GM08714 (cell line): ENCODE data around the gene UPF3A.
"Not testable (repeated sequence)": the region's sequence is repeated elsewhere in the genome, so short reads cannot be mapped to it uniquely, and the experiment has no call there.

Source experiments
- H3K4me3 ChIP-seq: fragments of 200-500 bp; sonication (Bioruptor generic); 2 replicates; pipeline ENCODE4 v1.5.1; 2014; ENCODE audit warnings: mild to moderate bottlenecking, low read length, inconsistent platforms
- ZNF274 ChIP-seq: IDR thresholded peaks from 2 replicates; pipeline ENCODE4 v1.6.1; 2012; ENCODE audit warnings: mild to moderate bottlenecking, low read depth, low read length

Gene UPF3A, protein sequence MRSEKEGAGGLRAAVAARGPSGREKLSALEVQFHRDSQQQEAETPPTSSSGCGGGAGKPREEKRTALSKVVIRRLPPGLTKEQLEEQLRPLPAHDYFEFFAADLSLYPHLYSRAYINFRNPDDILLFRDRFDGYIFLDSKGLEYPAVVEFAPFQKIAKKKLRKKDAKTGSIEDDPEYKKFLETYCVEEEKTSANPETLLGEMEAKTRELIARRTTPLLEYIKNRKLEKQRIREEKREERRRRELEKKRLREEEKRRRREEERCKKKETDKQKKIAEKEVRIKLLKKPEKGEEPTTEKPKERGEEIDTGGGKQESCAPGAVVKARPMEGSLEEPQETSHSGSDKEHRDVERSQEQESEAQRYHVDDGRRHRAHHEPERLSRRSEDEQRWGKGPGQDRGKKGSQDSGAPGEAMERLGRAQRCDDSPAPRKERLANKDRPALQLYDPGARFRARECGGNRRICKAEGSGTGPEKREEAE

DNA sequence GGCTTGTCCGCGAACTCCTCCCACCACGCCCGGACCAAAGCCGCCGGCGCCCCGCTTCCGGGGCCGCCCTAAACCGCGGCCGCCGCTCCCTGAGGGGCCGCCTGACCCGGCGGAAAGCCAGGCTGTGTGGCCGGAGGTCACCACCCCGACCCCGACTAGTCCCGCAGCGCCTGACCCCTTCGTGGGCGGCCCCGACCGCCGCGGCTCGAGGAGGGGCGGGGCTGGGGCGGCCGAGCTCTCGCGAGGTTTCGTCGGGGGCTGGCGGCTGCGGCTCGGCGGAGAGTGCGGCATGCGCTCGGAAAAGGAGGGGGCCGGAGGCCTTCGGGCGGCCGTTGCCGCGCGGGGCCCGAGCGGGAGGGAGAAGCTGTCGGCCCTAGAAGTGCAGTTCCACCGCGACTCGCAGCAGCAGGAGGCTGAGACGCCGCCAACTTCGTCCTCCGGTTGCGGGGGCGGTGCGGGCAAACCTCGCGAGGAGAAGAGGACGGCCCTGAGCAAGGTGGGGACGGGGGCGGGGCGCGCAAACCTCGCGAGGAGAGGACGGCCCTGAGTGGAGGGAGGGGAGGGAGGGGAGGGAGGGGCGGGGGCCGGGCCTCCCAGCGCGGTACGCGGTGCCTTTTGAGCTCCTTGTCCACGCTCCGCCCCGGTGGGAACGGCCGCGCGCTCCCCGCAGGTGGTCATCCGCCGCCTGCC, at the start of gene UPF3A:
Gene UPF3A, plus strand, starts transcription at position 251 of the 690 bp plus-strand sequence. Its CDS starts 39 bp downstream, at position 290.
- H3K4me3 ChIP-seq, result peak within 1 kb of the TSS; percentile 88
- TF ChIP-seq ZNF274, result no peak

DNA sequence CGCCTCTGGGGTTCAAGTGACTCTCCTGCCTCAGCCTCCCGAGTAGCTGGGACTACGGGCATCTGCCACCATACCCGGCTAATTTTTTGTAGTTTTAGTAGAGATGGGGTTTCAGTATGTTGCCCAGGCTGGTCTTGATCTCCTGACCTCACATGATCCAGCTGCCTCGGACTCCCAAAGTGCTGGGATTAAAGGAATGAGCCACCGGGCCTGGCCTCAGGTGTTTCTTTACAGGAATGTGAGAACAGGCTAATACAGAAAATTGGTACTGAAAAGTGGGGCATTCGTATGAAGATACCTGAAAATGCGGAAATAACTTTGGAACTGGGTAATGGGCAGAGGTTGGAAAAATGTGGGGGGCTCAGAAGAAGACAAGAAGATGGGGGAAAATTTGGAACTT, 49.5 kb upstream of the UPF3A start:
- no peak for TF ChIP-seq ZNF274
- no peak overlapping the region for H3K4me3 ChIP-seq

DNA sequence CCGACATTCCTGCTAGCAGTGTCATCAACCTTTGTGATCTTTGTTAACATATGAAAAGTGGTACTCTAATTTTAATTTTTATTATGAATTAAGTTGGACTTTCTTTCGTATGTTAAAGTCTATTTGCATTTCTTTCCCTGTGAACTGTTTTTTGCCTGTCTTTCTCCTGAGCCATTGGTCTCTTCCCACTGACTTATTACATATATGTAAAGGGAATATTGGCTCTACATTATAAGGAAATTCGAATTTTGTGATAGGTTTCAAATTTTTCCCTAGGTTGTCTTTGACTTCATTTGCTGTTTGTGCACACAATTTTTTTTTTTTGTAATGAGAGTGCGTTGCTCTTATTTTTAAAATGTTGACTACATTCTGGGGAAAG, 47.1 kb upstream of the UPF3A start:
- no peak for TF ChIP-seq ZNF274
- peak overlapping the region; percentile 50; the same call in 1 of the 2 replicates for H3K4me3 ChIP-seq

DNA sequence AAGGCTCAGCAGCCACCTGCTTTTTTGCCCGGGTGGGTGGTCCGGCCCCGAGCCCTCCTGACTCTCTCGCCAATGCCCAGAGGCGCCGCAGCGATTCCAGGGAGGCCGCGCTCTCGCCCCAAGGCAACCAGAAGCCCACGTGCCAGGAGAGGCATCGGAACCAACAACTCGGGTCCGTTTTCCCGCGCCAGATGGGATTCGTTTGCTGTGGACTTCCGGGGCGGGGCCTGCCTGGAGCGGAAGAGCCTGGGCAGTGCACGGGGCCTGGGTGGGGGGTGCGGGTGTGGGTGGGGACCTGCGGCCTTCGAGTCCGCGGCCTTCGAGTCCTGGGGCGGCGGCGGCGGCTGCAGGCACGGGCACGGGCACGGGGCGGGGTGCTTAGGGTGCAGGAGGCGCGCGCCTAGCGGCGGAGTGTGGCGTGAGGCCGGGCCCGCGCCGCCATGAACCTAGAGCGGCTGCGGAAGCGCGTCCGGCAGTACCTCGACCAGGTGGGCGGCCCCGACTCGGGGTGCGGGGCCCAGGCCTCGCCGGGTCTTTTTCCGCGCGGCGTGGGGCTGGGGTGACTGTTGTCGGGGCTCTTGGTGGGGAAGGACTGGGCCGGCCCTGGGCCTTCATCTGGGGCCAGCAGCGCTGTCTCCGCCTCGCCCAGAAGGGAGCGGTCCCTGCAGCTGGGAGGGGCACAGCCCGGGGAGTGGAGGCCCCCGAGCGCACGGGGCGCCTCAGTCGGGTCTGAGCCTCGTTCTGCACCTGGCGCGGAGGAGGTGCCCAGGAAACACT, 46.6 kb upstream of the UPF3A start, which contains the start of gene CDC16:
Gene CDC16, plus strand, starts transcription at position 253 of the 777 bp plus-strand sequence. Its CDS starts 188 bp downstream, at position 441.
- peak within 1 kb of the TSS; percentile 91 for H3K4me3 ChIP-seq
- no peak for TF ChIP-seq ZNF274

DNA sequence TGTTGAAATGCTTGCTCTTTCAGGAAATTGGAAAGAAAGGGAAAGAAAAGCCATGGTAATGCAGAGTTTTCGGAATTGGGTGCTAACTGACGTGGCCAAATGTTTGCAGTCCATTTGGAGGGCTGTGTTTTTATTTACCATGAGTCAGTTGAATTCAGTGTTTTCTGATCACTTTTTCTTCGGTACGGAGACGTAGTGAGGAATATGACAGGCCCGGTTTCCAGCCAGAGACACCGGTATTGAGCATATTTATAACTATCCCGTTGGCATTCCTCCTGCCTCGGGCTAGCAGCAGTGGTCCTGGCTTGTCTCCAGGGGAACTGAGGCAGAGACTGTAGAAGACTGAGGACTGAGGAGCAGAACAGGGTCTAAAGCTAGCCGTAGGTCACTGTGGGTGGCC, 45.7 kb upstream of the UPF3A start:
- peak overlapping the region; percentile 91 for H3K4me3 ChIP-seq

DNA sequence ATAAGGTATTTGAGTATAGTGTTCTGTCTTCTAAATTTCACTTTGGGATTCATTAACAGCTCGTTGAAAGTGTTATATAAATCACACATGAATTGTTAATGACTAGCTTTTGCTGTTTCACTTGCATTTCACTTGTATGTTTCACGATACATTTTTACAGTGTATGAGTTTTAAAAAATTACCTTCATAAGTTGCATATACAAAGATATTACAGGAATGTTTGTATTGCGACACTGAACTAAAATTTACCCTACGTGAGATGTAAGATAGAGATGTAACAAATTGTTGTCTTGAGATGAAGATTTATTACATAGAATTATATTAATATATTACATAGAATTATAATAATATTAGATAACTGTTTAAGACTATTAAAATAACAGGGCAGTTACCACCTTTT, 45.2 kb upstream of the UPF3A start:
- H3K4me3 ChIP-seq, result peak overlapping the region; percentile 91
- TF ChIP-seq ZNF274, result no peak

More for the DNA sequence above, 45.7 kb upstream of the UPF3A start:
- no peak for TF ChIP-seq ZNF274

DNA sequence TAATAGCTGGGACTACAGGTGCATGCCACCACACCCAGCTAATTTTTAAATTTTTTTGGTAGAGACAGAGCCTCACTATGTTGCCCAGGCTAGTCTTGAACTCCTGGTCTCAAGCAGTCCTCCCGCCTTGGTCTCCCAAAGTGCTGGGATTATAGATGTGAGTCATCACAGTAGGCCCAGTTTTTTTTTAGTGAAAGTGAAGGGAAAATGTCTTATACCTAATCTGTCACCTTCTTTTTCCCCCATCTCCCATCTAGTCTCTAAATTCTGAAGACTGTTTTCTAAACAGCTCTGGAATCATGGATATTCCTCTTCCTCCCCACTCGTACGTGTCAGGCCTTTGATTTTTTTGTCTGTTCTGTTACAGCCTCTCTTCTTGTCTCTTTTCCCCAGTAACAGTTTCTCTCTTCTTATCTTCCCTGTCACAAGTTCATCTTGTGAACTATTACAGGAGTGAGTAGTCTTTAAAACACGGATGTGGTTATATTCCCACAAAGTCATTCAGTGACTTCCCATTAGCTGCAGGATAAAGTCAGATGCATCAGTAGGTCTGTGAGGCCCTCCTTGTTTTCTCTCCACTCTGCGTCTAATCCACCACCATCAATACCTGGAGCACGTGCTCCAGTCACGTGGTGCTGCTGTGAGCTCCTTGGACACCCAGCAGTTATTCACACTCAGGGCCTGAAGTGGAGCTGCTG, 43.8 kb upstream of the UPF3A start:
- no peak for TF ChIP-seq ZNF274
- H3K4me3 ChIP-seq, result no peak overlapping the region

DNA sequence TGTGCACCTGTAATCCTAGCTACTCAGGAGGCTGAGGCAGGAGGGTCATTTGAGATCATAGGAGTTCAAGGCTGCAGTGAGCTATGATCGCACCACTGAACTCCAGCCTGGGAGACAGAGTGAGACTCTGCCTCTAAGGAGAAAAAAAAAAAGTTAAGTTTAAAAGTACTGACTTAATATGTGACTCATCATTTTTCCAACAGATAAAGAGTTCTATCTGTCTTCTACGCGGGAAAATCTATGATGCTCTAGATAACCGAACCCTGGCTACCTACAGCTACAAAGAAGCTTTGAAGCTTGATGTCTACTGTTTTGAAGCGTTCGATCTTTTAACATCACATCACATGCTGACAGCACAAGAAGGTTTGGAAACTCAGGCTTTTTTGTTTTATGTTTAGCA, 39.5 kb upstream of the UPF3A start:
- no peak for TF ChIP-seq ZNF274
- no peak overlapping the region for H3K4me3 ChIP-seq

DNA sequence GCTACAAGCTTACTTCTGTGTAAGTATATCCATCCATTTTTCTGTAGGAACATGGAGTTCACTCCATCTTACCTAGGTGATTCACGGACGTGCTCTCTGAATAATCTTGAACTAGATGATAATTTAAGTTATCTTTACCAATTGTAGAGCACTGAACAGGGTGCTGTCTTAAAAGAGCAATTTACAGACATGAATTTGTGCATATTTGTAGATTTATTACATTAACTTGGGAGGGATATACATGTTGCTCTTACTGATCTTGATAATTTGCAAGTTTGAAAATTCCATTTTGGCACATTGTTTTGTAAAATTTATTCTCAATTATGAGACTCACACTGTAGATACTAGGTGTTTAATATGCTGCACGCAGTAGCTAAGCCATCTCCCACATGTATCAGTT, 37.4 kb upstream of the UPF3A start:
- TF ChIP-seq ZNF274, result no peak
- H3K4me3 ChIP-seq, result no peak overlapping the region

DNA sequence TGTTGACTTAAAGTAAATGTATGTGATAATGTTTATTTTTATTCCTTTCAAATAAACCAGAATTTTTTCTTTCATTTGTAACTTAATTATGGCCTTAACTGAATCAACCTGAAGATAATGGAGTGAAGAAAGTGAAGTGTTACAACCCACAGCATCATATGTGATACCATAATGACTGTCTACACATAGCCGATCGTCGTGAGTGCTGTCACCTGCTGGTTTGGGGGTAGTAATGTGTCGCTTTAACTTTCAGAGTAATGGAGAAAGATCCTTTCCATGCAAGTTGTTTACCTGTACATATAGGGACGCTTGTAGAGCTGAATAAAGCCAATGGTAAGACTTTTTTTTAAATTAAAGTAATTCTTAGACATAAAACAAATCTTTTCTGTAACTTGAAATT, 36.8 kb upstream of the UPF3A start:
- no peak for TF ChIP-seq ZNF274
- H3K4me3 ChIP-seq, result no peak overlapping the region

DNA sequence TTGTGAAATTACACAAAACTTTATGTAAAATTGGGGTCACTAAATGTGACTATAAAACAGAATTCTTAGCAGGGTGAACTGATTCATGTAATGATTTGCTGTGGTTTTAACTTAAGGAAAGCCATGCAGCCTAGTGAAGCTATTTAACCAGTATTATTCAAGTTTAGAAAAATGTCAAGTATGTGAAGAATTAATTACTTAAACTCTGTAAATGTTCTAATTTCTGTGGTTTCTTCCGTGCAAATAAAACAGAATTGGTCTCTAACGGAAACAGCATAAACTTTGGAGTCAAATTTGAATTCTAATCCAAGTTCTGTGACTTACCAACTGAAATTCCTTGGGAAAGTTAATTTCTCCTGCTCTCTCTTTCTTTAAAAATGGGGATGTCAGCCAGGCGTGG, 33.4 kb upstream of the UPF3A start:
- H3K4me3 ChIP-seq, result no peak overlapping the region
- no peak for TF ChIP-seq ZNF274

DNA sequence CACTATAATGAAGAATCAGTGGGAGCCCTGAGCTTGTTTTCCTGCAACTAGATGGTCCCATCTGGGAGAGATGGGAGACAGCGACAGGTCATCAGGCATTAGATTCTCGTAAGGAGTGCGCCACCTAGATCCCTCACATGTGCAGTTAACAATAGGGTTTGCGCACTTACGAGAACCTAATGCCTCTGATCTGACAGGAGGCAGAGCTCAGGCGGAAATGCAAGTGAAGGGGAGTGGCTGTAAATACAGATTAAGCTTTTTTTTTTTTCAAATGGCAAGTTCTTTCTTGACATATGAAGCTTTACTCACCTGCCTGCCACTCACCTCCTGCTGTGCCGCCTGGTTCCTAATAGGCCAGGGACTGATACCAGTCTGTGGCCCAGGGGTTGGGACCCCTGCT, 32.3 kb upstream of the UPF3A start:
- TF ChIP-seq ZNF274, result no peak
- H3K4me3 ChIP-seq, result no peak overlapping the region

DNA sequence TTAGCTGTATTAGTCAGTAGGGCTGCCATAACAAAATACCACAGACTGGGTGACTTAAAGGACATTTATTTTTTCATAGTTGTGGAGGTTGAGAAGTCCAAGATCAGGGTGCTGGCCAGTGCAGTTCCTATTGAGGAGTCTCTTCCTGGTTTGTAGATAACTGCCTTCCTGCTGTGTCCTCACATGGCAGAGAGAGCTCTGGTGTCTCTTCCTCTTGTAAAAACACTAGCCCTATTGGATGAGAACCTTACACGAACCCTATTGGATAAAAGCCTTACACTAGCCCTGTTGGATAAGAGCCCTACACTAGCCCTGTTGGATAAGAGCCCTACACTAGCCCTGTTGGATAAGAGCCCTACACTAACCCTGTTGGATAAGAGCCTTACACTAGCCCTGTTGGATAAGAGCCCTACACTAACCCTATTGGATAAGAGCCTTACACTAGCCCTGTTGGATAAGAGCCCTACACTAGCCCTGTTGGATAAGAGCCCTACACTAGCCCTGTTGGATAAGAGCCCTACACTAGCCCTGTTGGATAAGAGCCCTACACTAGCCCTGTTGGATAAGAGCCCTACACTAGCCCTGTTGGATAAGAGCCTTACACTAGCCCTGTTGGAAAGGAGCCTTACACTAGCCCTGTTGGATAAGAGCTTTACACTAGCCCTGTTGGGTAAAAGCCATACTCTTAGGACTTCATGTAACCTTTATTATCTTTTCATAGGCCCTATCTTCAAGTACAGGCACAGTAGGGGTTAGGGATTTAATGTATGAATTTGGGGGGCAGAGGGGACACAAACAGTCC, 29.6 kb upstream of the UPF3A start:
- H3K4me3 ChIP-seq, result not testable (repeated sequence)

DNA sequence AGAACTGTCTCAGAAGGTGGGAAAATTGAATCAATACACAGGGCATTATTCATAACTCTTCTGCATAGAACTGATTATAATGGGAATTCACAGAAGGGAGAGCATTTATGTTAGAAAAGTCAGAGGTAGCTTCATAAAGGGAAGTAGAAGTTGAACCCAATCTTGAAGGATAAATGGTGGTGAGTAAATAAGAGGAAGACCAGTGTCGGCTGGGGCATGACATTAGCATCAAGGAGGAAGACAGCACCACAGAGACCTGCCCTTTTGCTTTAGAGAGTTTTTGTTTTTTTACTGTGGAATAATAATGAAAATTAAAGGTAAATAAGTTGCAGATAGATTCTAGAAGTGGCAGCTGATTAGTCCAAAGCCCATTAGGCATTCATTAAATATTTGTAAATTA, 24.9 kb upstream of the UPF3A start:
- no peak for TF ChIP-seq ZNF274
- H3K4me3 ChIP-seq, result no peak overlapping the region
